CD4-positive, CD25-positive, alpha-beta regulatory T cell (primary cell): ENCODE data around the gene ATP6AP1. TPM values are rescaled to one million over a fixed set of nuclear protein-coding genes. Genes with fewer than 3 reads are reported as not detected.

Source experiments
- polyA plus RNA-seq, 4 donors: library from polyadenylated mRNA; unstranded; fragments of 300-500 nt; fragmentation: Illumina TruSeq; gene quantifications; one replicate each; pipeline ENCODE4 v1.2.3, GENCODE V29; 2021
- total RNA-seq: library from RNA; stranded (reverse); gene quantifications from one replicate; pipeline ENCODE4 v1.2.3, GENCODE V29; 2022

The ATP6AP1 gene
- total and polyA plus RNA-seq, 5 donors from 2014 or later, result 44.9 to 125 (median 106) TPM

Other genes with a start within 250 kb of the ATP6AP1 start
- not detected for gene OPN1MW, start 246.1 kb upstream of the ATP6AP1 start, total RNA-seq
- not detected for gene OPN1MW, start 246.1 kb upstream of the ATP6AP1 start, polyA plus RNA-seq
- gene OPN1MW2, start 208.9 kb upstream of the ATP6AP1 start, total RNA-seq, result not detected
- not detected for gene OPN1MW2, start 208.9 kb upstream of the ATP6AP1 start, polyA plus RNA-seq
- gene OPN1MW3, start 171.1 kb upstream of the ATP6AP1 start, total RNA-seq, result not detected
- not detected for gene OPN1MW3, start 171.1 kb upstream of the ATP6AP1 start, polyA plus RNA-seq
- not detected for gene TEX28, start 133.6 kb upstream of the ATP6AP1 start, total RNA-seq
- gene TEX28, start 133.6 kb upstream of the ATP6AP1 start, polyA plus RNA-seq, result not detected
- gene TKTL1, start 132.9 kb upstream of the ATP6AP1 start, total RNA-seq, result 8.1 TPM
- 10 to 100 TPM; 21.0 to 34.3 (median 25.4) TPM for gene TKTL1, start 132.9 kb upstream of the ATP6AP1 start, polyA plus RNA-seq
- 1,918 TPM for gene FLNA, start 54.0 kb upstream of the ATP6AP1 start, total RNA-seq
- 100 to 1,000 TPM; 219 to 283 (median 250) TPM for gene FLNA, start 54.0 kb upstream of the ATP6AP1 start, polyA plus RNA-seq
- 133 TPM for gene EMD, start 49.4 kb upstream of the ATP6AP1 start, total RNA-seq
- gene EMD, start 49.4 kb upstream of the ATP6AP1 start, polyA plus RNA-seq, result 10 to 100 TPM; 31.8 to 44.0 (median 34.6) TPM
- gene RPL10, start 30.3 kb upstream of the ATP6AP1 start, total RNA-seq, result 4,192 TPM
- 1,000 to 10,000 TPM; 3,877 to 6,073 (median 4,905) TPM for gene RPL10, start 30.3 kb upstream of the ATP6AP1 start, polyA plus RNA-seq
- 29.7 TPM for gene DNASE1L1, start 19.4 kb upstream of the ATP6AP1 start, total RNA-seq
- gene DNASE1L1, start 19.4 kb upstream of the ATP6AP1 start, polyA plus RNA-seq, result 10 to 100 TPM; 12.2 to 23.1 (median 19.1) TPM
- gene TAFAZZIN, start 17.1 kb upstream of the ATP6AP1 start, total RNA-seq, result 84.2 TPM
- 10 to 100 TPM; 28.4 to 37.7 (median 34.3) TPM for gene TAFAZZIN, start 17.1 kb upstream of the ATP6AP1 start, polyA plus RNA-seq
- gene GDI1, start 8.5 kb downstream of the ATP6AP1 start, total RNA-seq, result 169 TPM
- gene GDI1, start 8.5 kb downstream of the ATP6AP1 start, polyA plus RNA-seq, result 10 to 100 TPM; 33.7 to 46.3 (median 41.9) TPM
- 55.1 TPM for gene FAM50A, start 15.5 kb downstream of the ATP6AP1 start, total RNA-seq
- gene FAM50A, start 15.5 kb downstream of the ATP6AP1 start, polyA plus RNA-seq, result 10 to 100 TPM; 33.7 to 52.5 (median 38.6) TPM
- gene PLXNA3, start 29.6 kb downstream of the ATP6AP1 start, total RNA-seq, result 64.6 TPM
- gene PLXNA3, start 29.6 kb downstream of the ATP6AP1 start, polyA plus RNA-seq, result 1 to 10 TPM in 1 of 4 donors, under 1 TPM in 3; 0.32 to 1.8 (median 0.34) TPM
- 8.9 TPM for gene LAGE3, start 50.6 kb downstream of the ATP6AP1 start, total RNA-seq
- gene LAGE3, start 50.6 kb downstream of the ATP6AP1 start, polyA plus RNA-seq, result 10 to 100 TPM; 39.5 to 47.9 (median 43.3) TPM
- 12.5 TPM for gene UBL4A, start 57.9 kb downstream of the ATP6AP1 start, total RNA-seq
- gene UBL4A, start 57.9 kb downstream of the ATP6AP1 start, polyA plus RNA-seq, result 10 to 100 TPM; 51.8 to 59.5 (median 55.0) TPM
- 18.4 TPM for gene SLC10A3, start 62.0 kb downstream of the ATP6AP1 start, total RNA-seq
- gene SLC10A3, start 62.0 kb downstream of the ATP6AP1 start, polyA plus RNA-seq, result 10 to 100 TPM; 32.8 to 40.2 (median 36.7) TPM
- gene FAM3A, start 87.6 kb downstream of the ATP6AP1 start, total RNA-seq, result 28.2 TPM
- gene FAM3A, start 87.6 kb downstream of the ATP6AP1 start, polyA plus RNA-seq, result 10 to 100 TPM; 13.4 to 21.5 (median 19.0) TPM
- gene G6PD, start 118.2 kb downstream of the ATP6AP1 start, total RNA-seq, result 36.5 TPM
- gene G6PD, start 118.2 kb downstream of the ATP6AP1 start, polyA plus RNA-seq, result 1 to 10 TPM; 2.3 to 5.2 (median 4.2) TPM
- 48.0 TPM for gene IKBKG, start 118.9 kb downstream of the ATP6AP1 start, total RNA-seq
- gene IKBKG, start 118.9 kb downstream of the ATP6AP1 start, polyA plus RNA-seq, result 10 to 100 TPM; 27.9 to 39.6 (median 33.5) TPM
- not detected for gene CTAG1A, start 156.5 kb downstream of the ATP6AP1 start, total RNA-seq
- not detected for gene CTAG1A, start 156.5 kb downstream of the ATP6AP1 start, polyA plus RNA-seq
- gene CTAG1B, start 190.6 kb downstream of the ATP6AP1 start, total RNA-seq, result not detected
- gene CTAG1B, start 190.6 kb downstream of the ATP6AP1 start, polyA plus RNA-seq, result not detected
- not detected for gene CTAG2, start 224.9 kb downstream of the ATP6AP1 start, total RNA-seq
- gene CTAG2, start 224.9 kb downstream of the ATP6AP1 start, polyA plus RNA-seq, result not detected